Smooth muscle cell (in vitro differentiated cells): ENCODE data around the gene WAC. TPM values are rescaled to one million over a fixed set of nuclear protein-coding genes. Genes with fewer than 3 reads are reported as not detected.

Experiments used
- DNase-seq: peaks from one replicate; lab custom pipeline; 2025; ENCODE audit not compliant: unreplicated experiment; lab: John Stamatoyannopoulos, UW
- H2AFZ ChIP-seq: fragments of 200-600 bp; sonication (generic); 2 replicates; pipeline ENCODE4 v1.6.0; 2016; ENCODE audit warnings: antibody characterized with exemption, low read depth, mild to moderate bottlenecking
- H3F3A ChIP-seq: fragments of 200-600 bp; sonication (generic); 2 replicates; pipeline ENCODE4 v1.6.0; 2017; ENCODE audit warnings: antibody characterized with exemption, low read depth
- H3K27ac ChIP-seq: fragments of 200-600 bp; sonication (generic); 2 replicates; pipeline ENCODE4 v1.5.1; 2016; ENCODE audit warnings: low read depth, mild to moderate bottlenecking
- H3K27me3 ChIP-seq: fragments of 200-600 bp; sonication (generic); 2 replicates; pipeline ENCODE4 v1.6.1; 2016; ENCODE audit warnings: low read depth, mild to moderate bottlenecking
- H3K36me3 ChIP-seq: fragments of 200-600 bp; sonication (generic); 2 replicates; pipeline ENCODE4 v1.5.1; 2016; ENCODE audit warnings: low read depth
- H3K4me1 ChIP-seq: fragments of 200-600 bp; sonication (generic); 2 replicates; pipeline ENCODE4 v1.5.1; 2016; ENCODE audit warnings: low read depth
- H3K4me2 ChIP-seq: fragments of 200-600 bp; sonication (generic); 2 replicates; pipeline ENCODE4 v1.6.0; 2016; ENCODE audit warnings: mild to moderate bottlenecking
- H3K4me3 ChIP-seq: fragments of 200-600 bp; sonication (generic); 2 replicates; pipeline ENCODE4 v1.5.1; 2016; ENCODE audit warnings: mild to moderate bottlenecking
- H3K79me2 ChIP-seq: fragments of 200-600 bp; sonication (generic); 2 replicates; pipeline ENCODE4 v1.6.0; 2016; ENCODE audit warnings: low read depth, mild to moderate bottlenecking
- H3K9ac ChIP-seq: fragments of 200-600 bp; sonication (generic); 2 replicates; pipeline ENCODE4 v1.6.0; 2016; ENCODE audit warnings: low read depth
- H3K9me3 ChIP-seq: fragments of 200-600 bp; sonication (generic); replicated peaks from 2 replicates; pipeline ENCODE4 v1.5.1; 2016; ENCODE audit warnings: low read depth
- H4K20me1 ChIP-seq: fragments of 200-600 bp; sonication (generic); 2 replicates; pipeline ENCODE4 v1.6.0; 2016; ENCODE audit warnings: low read depth
- WGBS: methylation state at CpG from one replicate; pipeline ENCODE4 v1.1.7; 2016; ENCODE audit warnings: low lambda C conversion rate; 5-methylcytosine and 5-hydroxymethylcytosine counted together
- polyA plus RNA-seq: library from polyadenylated mRNA; unstranded; fragments of >200 nt; fragmentation: Nextera tagmentation; extraction: Ambion mirVana; gene quantifications from 2 replicates; pipeline ENCODE4 v1.2.1, GENCODE V29; 2016
- total RNA-seq: library from RNA; depleted of rRNA; stranded (reverse); fragments of >200 nt; gene quantifications from 2 replicates; pipeline ENCODE4 v1.2.3, GENCODE V29; 2014
- TF ChIP-seq, protein P1 (sequence below): fragments of 200-600 bp; sonication (generic); IDR thresholded peaks from 2 replicates; pipeline ENCODE4 v1.5.1; 2017; ENCODE audit warnings: borderline replicate concordance, mild to moderate bottlenecking, antibody characterized with exemption; ENCODE audit not compliant: insufficient read depth, poor library complexity, severe bottlenecking

WAC gene
- total and polyA plus RNA-seq, 2 experiments from 2014 or later: 52.2 to 97.5 TPM

DNA sequence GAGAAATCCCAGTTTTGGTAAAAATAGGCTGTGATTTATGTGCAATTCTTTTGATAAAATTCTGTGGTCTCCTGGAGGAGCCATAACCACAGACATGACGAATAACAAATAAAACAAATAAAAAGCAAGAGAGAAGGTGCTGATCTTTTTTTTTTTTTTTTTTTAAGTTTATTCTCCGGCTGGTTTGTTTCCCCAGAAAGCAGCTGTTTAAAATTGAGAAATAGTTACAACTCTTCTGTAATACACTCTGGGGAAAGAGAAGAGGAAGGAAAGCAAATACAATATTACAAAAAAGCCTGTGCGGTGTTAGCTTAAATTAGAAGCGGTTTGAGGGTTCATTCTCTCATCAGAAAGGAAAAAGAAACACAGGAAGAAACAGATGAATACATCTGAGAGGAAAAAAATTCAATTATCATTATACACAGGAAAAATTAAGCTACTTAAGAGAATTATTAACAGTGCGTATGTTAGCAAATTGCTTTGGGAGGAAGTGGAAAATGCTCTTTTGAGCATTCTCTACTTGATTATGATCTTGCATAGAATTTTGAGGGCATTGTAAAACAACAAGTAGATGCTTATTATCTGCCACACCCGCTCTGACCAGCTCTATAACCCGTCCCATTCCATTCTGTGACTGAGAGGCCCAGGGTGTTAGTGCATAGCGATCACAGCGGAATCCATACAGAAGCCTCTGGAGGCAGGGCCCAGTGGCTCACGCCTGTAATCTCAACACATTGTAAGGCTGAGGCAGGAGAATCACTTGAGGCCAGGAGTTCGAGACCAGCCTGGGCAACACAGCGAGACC lies 40.6 kb upstream of the WAC start:
- Histone ChIP-seq H3K4me3 (no peak overlapping the region), H3K27me3 (no peaks in the 10 kb centered on the region), H3K36me3 (no peaks in the 10 kb centered on the region), H3K4me1 (no peaks in the 10 kb centered on the region), H4K20me1 (no peaks in the 10 kb centered on the region), H2AFZ (no peak overlapping the region), H3K9me3 (no peaks in the 10 kb centered on the region), H3K27ac (no peak overlapping the region), H3K4me2 (no peak overlapping the region), H3K79me2 (no peaks in the 10 kb centered on the region), H3F3A (no peaks in the 10 kb centered on the region), H3K9ac (no peak overlapping the region)
- DNase-seq: no peak
- TF ChIP-seq, protein P1, sequence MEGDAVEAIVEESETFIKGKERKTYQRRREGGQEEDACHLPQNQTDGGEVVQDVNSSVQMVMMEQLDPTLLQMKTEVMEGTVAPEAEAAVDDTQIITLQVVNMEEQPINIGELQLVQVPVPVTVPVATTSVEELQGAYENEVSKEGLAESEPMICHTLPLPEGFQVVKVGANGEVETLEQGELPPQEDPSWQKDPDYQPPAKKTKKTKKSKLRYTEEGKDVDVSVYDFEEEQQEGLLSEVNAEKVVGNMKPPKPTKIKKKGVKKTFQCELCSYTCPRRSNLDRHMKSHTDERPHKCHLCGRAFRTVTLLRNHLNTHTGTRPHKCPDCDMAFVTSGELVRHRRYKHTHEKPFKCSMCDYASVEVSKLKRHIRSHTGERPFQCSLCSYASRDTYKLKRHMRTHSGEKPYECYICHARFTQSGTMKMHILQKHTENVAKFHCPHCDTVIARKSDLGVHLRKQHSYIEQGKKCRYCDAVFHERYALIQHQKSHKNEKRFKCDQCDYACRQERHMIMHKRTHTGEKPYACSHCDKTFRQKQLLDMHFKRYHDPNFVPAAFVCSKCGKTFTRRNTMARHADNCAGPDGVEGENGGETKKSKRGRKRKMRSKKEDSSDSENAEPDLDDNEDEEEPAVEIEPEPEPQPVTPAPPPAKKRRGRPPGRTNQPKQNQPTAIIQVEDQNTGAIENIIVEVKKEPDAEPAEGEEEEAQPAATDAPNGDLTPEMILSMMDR: no peak
- 88% methylated on average over 12 of the region's 12 CpGs for WGBS

DNA sequence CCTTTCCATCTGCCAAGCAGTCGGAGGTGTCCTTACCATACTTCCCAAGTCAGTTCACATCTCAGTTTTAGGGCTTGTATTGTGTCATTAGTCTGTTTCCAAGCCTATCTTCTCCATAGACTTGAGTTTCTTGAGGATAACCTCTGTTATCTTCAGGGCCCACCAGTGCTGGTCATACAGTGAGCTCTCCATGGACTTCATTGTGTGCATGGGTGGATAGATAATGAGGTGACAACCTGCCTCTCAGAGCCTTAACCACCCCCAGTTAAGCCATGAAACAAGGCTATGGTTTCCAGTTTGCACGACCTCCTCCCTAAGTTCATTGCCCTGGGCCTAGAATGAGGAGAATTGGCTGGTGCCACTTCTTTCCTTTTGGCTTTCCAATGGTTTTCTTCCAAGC lies 38.5 kb upstream of the WAC start:
- no peak overlapping the region for H2AFZ ChIP-seq
- H3K9me3 ChIP-seq: no peaks in the 10 kb centered on the region
- H3K36me3 ChIP-seq: no peaks in the 10 kb centered on the region
- no peak overlapping the region for H3K4me2 ChIP-seq
- no peaks in the 10 kb centered on the region for H3K4me1 ChIP-seq
- H3K27ac ChIP-seq: no peak overlapping the region
- H3K4me3 ChIP-seq: no peak overlapping the region
- no peaks in the 10 kb centered on the region for H3F3A ChIP-seq
- no peaks in the 10 kb centered on the region for H4K20me1 ChIP-seq
- DNase-seq: no peak
- TF ChIP-seq, protein P1: no peak
- no peak overlapping the region for H3K9ac ChIP-seq
- WGBS: 93% methylated on average over 2 of the region's 2 CpGs
- no peaks in the 10 kb centered on the region for H3K79me2 ChIP-seq
- H3K27me3 ChIP-seq: no peaks in the 10 kb centered on the region

DNA sequence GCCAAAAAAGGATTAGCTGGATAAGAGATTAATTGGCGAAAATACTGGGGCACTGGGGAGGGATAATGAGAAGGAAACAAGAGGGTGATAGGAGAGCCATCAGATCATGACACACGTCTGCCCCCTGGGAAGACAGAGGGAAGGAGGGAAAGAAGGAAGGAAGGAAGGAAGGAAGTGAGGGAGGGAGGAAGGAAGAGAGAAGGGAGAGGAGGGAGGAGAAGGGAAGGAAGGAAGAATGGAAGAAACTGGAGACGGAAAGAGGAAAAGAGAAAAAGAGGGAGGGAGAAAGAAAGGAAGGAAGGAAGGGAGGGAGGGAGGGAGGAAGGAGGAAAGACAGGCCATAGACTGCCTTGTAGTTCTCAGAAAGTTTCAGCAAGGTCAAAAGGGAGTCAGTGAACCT lies 37.8 kb upstream of the WAC start:
- Histone ChIP-seq H3K9me3 (no peaks in the 10 kb centered on the region), H3K79me2 (no peaks in the 10 kb centered on the region), H3K9ac (no peak overlapping the region), H3K4me1 (peaks cover under 1% of the 10 kb centered on the region), H4K20me1 (no peaks in the 10 kb centered on the region), H3K4me2 (no peak overlapping the region), H2AFZ (no peak overlapping the region), H3K36me3 (no peaks in the 10 kb centered on the region), H3K27ac (no peak overlapping the region), H3K27me3 (no peaks in the 10 kb centered on the region), H3F3A (no peaks in the 10 kb centered on the region), H3K4me3 (no peak overlapping the region)
- no peak for DNase-seq
- 85% methylated on average over 3 of the region's 3 CpGs for WGBS
- TF ChIP-seq, protein P1: no peak

DNA sequence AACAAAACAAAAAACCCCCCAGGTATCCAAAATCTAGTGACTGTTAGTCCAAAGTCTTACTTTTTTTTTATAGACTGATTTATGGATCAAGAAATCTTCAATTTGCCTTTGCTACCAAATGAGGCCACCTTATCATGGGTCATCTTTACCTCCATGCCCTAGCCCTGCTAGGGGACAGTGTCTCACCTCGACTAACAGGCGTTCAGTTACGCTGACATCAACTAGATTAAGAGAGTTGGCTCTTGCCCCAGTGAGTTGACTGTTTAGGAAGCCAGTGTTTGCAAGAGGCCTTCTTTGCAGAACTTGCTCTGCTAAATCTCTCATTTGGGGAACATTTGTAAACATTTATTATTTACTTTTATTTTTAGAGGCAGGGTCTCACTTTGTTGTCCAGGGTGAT lies 36.9 kb upstream of the WAC start:
- 85% methylated on average over 3 of the region's 3 CpGs for WGBS
- H4K20me1 ChIP-seq: no peaks in the 10 kb centered on the region
- no peak overlapping the region for H3K4me2 ChIP-seq
- no peak for DNase-seq
- no peak overlapping the region for H3K27ac ChIP-seq
- no peaks in the 10 kb centered on the region for H3K27me3 ChIP-seq
- TF ChIP-seq, protein P1: no peak
- no peak overlapping the region for H2AFZ ChIP-seq
- peaks cover 3% of the 10 kb centered on the region for H3K4me1 ChIP-seq
- no peak overlapping the region for H3K9ac ChIP-seq
- no peaks in the 10 kb centered on the region for H3F3A ChIP-seq
- H3K9me3 ChIP-seq: no peaks in the 10 kb centered on the region
- no peaks in the 10 kb centered on the region for H3K79me2 ChIP-seq
- H3K36me3 ChIP-seq: no peaks in the 10 kb centered on the region
- H3K4me3 ChIP-seq: no peak overlapping the region
